Limb (tissue), 2 donors: ENCODE results near the gene LRRC10B.
A peak's percentile ranks its signal among the peaks of the same experiment; 100 is the strongest.

Experiments used
- DNase-seq, 2 donors: peaks; one replicate each; pipeline ENCODE4 v3.0.0-alpha.2; 2016; ENCODE audit errors: extremely low spot score in 2 of 2

LRRC10B gene

DNA sequence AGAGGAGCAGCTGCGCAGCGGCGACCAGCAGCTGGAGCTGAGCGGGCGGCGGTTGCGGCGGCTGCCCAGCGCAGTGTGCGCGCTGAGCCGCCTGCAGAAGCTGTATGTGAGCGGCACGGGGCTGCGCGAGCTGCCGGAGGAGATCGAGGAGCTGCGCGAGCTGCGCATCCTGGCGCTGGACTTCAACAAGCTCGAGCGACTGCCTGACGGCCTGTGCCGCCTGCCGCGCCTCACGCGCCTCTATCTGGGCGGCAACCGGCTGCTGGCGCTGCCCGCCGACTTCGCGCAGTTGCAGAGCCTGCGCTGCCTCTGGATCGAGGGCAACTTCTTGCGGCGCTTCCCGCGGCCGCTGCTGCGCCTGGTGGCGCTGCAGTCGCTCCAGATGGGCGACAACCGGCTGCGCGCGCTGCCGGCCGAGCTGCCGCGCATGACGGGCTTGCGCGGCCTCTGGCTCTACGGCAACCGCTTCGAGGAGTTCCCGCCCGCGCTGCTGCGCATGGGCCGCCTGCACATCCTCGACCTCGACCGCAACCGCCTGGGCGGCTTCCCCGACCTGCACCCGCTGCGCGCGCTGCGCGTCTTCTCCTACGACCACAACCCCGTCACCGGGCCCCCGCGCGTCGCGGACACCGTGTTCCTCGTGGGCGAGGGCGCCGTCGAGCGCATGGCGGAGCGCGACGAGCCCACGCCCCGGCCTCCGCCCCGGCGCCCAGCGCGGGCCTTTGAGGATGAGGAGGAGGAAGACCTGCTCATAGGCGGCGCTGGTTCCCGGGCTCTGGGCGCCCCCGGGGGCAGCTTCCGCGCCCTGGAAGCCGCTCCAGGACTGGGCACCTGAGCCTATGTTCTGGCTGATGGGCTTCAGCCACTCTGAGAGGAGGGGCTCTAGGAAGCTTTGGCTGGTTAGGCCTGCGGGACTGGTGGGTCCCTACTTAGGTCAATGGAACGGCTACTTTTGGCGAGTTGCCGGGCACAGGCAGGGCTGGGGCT lies 787 bp downstream of the LRRC10B start:
- DNase-seq: peak; percentile 72 to 81

DNA sequence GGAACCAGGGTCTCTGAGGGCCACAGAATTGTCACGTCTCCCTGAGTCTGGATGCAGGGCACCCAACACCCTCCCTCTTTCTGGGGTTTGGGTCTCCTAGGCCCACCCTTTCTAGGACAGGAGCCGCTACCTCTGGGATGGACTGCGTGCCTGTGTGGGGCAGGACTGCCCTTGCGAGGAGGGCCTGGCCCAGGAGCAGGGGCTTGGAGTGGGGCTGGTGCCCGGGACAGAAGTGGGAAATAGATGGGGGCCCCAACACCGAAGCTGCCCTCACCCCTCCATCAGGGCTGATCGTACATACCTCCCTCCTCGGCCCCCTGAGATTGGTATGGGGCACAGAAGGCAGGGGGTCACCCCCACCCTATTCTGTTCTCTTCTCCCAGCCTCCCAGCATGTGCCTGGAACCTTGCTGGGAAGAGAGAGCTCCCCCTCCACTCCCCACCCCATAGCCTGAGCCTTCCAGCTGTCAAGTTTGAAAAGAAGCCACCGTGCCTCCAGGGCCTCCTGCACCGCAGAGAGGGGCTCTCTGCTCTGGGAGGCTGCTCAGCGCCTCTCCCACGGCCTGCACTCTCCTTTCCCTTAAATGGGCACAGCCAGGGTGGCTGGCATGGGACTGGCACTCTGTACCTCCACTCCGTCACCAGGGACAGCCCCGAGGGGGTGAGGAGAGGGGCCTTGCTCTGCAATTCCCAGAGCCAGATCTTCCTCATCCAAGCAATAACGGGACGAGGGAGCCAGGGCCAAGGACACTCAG lies 1.8 kb downstream of the LRRC10B start:
- DNase-seq: no peak

DNA sequence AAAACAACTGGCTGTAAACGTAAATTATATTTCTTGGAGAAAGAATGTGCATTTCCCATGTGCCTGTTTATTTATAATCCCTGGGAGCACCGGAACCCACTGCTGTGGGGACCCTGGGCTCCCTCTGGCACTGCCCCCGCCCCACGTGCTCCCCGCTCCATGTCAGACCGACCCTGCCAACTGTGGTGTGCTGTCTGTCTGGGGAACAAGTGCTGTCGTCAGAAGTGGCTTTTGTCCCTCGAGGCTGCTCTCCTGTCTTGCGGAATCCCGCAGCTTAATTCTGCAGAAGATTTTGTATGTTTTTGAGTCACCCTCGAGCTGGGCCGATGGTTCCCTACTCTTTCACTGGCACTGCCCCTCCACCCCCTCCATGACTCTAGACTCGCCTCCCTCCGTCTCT lies 2.4 kb downstream of the LRRC10B start:
- DNase-seq: no peak

DNA sequence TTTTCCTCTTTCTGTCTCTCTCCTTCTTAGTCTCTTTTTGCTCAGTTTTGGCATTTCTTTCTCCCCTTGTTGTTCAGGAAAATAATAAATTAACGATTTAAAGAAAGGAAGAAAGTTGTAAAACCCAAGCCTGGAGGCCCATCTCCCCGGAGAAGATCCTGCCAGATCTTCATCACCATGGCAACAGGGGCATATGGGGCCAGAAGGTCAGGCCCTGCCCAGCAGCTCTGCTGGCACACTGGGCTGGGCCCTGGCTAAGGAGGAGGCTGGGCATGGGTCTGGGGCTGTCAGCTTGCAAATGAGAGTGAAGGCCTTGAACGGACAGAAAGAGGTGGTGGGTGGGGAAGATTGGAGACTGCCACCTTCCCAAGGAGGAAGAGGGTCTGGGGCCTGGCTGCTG lies 2.8 kb downstream of the LRRC10B start:
- DNase-seq: no peak

DNA sequence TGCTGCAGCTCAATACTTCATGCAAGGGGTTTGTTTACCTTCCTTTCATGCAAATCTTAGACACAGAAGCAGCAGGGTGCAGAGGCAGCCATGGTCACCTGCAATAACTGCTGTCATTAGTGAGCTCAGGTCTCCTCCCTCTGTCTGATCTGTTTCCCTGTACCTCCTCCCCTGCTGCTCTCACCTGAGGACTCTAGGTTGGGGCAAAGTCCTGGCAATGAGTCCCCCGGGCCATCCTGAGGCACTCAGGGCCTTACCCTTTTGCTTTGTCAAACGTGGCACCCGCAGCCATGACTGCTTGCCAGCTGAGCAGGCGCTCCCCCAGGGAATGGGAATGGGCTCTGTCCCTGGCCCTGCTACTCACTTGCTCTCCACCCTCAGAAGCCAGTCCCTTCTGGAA lies 3.9 kb downstream of the LRRC10B start:
- DNase-seq: no peak

DNA sequence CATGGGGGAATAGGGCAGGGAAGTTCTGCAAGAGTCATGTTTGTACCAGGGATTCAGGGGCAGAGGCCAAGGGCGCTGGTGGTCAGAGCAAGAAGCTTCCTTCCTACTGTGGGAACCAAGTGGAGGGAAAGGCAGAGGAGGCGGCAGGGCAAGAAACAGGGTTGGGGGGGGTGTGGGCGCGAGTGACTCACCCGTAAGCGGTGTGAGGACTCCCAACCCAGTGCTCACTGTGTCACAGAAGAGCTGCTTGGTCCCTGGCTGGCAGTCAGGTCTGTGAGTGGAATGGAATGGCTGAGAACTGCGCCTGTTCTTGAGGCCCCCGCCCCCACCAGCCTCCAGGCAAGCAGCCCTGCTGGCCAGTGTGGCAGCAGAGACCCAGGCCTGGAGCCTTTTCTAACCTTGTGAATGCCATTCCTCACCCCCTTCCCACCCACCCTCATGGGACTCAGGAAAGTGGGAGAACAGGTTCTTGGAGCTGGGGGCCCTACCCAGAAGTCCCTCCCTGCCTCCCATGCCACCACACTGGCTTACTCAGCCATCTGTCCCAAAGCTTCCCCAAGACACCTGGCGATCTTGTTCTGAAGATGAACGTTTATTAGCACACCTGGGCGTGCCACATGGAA lies 4.7 kb downstream of the LRRC10B start:
- DNase-seq: no peak

DNA sequence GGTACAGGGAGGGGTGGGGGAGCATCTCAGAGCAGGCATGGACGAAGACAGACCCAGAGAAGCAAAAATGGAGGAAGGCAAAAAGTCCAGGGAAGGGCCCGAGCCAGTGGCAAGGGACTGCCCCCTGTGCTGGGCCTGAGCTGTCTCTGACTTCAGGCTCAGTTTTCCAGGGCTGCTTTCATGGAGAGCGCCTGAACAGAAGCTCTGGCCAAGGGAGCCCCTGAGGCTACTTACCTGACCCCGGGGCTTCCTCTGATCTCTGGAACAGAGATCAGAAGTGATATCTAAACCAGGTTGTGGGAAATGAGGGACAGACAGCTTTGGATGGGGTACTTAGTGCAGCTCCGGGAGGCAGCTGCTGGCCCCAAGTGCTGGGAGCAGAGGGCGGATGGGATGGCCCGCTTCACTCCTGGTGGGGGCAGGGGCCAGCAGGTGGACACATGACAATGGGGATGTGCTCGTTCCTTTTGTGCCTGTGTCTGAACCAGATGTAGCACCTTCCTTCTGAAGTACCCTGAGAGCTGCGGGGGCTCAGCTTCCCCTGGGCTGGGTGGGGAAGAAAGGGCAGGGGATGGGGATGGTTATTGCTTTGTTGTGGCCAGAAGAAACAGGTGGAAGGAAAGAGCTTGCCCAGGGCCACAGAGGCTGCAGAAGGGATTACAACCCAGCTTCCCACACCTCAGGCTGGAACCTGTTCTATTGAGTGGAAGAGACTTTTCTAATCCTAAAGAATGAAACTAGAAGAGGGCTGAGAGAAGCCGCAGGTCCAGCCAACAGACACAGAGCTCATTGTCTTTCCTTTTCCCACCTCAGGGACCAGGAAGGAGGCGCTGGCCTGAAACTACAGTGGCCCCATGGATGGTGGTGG lies 5.7 kb downstream of the LRRC10B start:
- no peak for DNase-seq

- DNase-seq: no peak
These were observed 7.1 kb downstream of the LRRC10B start for GRCh38 chr11:61515686-61516085.

DNA sequence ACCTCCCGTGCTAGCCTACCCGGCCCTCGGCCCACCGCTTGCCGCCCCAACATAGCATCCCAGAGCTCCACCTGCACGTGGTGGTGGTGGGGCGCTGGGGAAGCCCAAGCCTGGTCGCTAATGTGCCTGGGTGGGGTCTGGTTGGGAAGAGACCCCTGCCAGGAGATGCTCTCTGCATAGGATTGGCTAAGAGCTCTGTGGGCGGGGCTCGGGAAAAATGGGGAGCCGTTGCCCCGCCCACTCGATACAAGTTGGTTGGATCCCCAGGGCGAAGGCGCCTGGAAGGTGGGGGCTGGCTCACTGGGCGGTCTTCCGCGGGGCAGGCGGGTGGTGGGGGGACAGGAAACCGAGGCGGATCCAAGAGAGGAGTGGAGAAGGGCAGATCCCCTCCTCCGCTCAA lies 7.6 kb downstream of the LRRC10B start:
- DNase-seq: no peak

DNA sequence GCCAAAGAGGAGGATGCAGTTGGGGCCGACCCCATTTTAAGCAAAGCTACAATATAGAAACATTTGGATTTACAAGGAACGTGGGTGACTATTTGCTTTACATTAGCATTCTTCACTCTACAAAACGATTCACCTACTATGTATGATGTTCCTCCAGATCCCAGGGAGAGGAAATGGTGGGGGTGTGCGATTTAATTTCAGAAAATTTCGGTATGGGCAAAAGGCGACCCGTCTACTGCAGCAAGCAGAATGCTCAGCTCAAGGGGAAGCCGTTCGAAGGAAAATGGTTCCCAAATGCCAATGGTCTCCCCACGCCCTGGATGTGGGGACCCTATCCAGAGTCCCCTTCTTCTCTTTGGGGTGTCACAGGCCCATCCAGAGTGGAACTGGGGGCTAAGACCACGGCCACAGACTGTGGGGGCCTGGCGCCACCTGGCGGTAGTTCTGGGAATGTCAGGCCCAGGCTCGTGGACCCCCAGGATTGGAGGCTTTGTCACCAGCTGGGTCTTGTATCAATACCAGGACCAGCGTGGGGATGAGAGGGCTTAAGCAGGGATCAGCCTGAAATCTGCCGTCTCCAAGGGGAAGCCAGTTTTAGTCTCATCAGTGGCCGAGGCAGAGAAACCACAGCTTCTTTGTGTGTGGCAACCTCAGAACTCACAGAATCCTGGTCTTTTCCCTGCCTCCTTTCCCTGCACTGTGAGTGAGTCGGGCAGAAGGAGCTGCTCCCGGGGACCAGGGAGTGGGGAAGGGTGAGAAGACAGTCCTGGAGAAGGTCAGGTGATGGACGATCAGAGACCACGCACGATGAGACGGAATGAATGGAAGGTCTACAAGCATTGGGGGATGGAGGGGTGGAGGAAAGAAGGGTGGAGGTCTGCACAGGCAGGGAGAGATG lies 8.4 kb downstream of the LRRC10B start:
- peak in 1 of 2 donors; percentile 84 for DNase-seq

DNA sequence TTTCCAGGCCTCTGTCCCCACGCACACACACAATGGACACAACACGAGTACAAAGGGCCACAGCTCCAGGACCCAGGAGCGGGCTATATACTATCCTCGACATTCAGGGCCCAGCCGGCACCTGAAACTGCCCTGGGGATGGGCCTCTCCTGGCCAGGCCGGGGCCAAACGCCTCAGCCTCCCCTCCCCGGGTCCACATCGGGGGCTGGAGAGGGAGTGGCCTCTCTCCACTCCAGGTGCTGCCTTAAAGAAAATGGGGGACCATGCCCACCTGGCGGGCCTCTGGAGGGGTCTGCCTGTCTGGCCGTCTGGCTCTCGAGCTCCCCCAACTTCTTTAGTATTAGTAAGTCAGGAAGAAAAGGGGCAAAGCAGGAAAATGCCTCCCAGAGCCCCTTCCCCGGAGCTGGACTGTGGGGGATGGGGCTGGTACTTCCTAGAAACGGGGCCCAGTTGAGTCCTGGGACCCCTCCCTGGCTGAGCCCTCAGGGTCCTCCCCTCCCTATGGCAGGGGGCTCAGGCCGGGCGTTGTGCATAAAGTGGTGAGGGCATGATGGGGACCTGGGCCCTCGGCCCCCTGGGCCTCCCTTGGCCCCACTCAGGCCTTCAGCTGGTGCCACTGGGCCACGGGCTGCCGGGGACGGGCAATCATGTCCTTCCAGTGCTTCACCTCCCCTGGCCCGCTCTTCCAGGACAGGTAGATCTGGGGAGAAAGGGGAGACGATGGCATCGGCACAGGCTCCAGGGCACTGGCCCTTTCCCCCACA lies 9.7 kb downstream of the LRRC10B start:
- no peak for DNase-seq

GRCh38 chr11:61522881-61523280 lies 14.3 kb downstream of the LRRC10B start:
- DNase-seq: no peak

GRCh38 chr11:61524446-61524845 lies 15.9 kb downstream of the LRRC10B start:
- DNase-seq: no peak

- no peak for DNase-seq
These were observed 16.5 kb downstream of the LRRC10B start for GRCh38 chr11:61524963-61525587.

DNA sequence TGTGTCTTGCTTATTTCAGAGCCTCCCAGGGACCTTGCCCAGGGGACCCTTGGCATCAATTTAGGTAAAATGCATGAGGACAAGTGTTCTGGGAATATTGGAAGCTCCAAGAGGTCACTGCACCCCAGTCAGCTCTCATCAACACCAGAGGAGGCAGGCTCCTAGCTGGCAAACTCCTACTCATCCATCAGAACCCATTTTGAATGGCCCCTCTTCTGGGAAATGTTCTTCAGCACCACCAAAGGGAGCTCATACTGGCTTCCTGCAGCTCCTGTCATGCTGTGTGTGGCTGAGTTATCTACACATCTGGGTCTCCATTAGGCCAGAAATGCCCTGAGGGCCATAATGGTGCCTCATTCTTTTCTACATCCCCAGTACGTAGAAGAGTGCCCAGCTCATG lies 17.7 kb downstream of the LRRC10B start:
- DNase-seq: no peak

DNA sequence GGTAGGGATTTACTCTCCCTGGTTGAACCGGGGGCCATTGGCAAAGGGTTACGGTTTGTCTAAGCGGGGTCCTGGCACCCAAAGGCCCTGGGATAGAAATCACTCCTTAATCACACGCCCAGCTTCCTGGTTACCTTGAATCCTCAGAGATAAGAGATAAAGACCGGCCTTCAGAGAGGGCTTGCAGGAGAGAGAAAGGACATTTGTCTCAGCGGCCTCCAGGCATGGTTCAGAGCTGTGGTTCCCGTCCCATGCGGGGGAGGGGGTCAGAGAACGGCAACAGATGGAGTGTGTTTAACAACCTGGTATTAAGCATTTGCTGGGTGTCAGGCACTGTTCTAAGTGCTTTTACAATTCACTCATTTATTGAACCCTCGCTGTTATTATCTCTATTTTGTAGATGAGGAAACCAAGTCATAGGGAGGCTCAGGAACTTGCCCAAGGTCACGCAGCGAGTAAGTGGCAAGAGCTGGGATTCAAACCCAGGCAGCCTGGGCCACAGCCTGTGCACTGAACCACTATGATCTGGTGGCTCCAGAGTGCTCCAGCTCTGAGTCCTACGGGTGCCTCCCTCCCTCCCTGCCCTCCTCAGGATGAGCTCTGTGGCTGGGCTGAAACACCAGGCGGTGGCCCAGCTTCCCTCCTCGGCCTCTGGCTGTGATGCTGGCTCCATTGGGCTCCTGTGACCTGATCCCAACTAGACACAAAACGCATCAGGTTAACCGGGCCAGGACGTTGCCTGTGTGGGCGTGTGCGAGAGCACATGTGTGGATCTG lies 18.6 kb downstream of the LRRC10B start:
- DNase-seq: no peak

GRCh38 chr11:61528114-61528513 lies 19.6 kb downstream of the LRRC10B start:
- no peak for DNase-seq
